Vagina (tissue), 2 donors: ENCODE data around the gene DACH1. TPM values are rescaled to one million over a fixed set of nuclear protein-coding genes. Genes with fewer than 3 reads are reported as not detected.

Source experiments
- DNase-seq, 2 donors: peaks; one replicate each; pipeline ENCODE4 v3.0.0-alpha.2; 2017; ENCODE audit errors: extremely low spot score in 2 of 2
- H3K27ac ChIP-seq: fragments of 200-600 bp; sonication (generic); one replicate; pipeline ENCODE4 v1.5.1; 2019
- H3K27me3 ChIP-seq: fragments of 200-600 bp; sonication (generic); one replicate; pipeline ENCODE4 v1.5.1; 2019
- H3K36me3 ChIP-seq, 2 donors: fragments of 200-600 bp; sonication (generic); one replicate each; pipeline ENCODE4 v1.5.1; 2017 to 2019
- H3K4me1 ChIP-seq: fragments of 200-600 bp; sonication (generic); one replicate; pipeline ENCODE4 v1.5.1; 2019
- H3K4me3 ChIP-seq, 2 donors: fragments of 200-600 bp; sonication (generic); 1 replicate in 1 of 2; 2 replicates in 1 of 2; pipeline ENCODE4 v1.5.1; 2016 to 2019
- H3K9me3 ChIP-seq: fragments of 200-600 bp; sonication (generic); one replicate; pipeline ENCODE4 v1.5.1; 2019
- POLR2A ChIP-seq, 2 donors: fragments of 450-650 bp; IDR thresholded peaks; one replicate each; pipeline ENCODE4 v1.6.1; 2017; ENCODE audit warnings: antibody characterized with exemption in 2 of 2, mild to moderate bottlenecking in 2 of 2, moderate library complexity in 2 of 2
- POLR2AphosphoS5 ChIP-seq, 2 donors: sonication (generic); formaldehyde crosslinking; IDR thresholded peaks; one replicate each; pipeline ENCODE4 v1.9.0; 2017; ENCODE audit warnings: antibody characterized with exemption in 2 of 2, mild to moderate bottlenecking in 2 of 2, low read depth in 1 of 2; ENCODE audit not compliant: insufficient read depth in 1 of 2
- intact Hi-C: fragments of 100-400 bp; cut with DNase I; formaldehyde crosslinking; loops from one replicate; pipeline ENCODE4 v1.15.1; 2023
- total RNA-seq: library from RNA; depleted of rRNA; stranded (reverse); fragments of >200 nt; gene quantifications from one replicate; pipeline ENCODE4 v1.2.3, GENCODE V29; 2016
- TF ChIP-seq, protein P1 (sequence below), 3 experiments: fragments of 450-650 bp in 2 of 3; fragments of 200-600 bp in 1 of 3; sonication (generic) in 1 of 3; IDR thresholded peaks; one replicate each; pipeline ENCODE4 v1.5.1; 2017 to 2019; ENCODE audit warnings: antibody characterized with exemption in 3 of 3, mild to moderate bottlenecking in 2 of 3, moderate library complexity in 2 of 3

The DACH1 gene
- total RNA-seq, 1 donor from 2014 or later = 7.9 TPM

DNA sequence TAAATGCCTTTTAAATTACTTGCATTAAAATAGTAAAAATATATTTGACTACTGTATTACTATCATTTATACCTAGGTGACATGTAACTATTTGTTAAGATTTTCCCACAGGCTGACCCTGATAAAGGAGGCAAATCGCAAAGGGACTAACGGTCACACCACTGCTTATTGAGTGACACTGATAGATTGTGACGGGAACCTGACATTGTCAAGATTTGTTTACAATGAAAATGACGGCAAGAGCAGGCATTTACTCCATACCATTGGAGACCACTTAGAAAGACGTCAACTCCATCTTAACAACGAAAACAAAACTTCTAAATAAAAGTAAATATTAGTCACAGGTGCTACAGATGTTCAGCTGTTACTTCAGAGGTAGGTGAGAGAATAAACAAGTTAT lies 289.0 kb downstream of the DACH1 start:
- Histone ChIP-seq H3K27ac (no peak overlapping the region), H3K4me3 (no peak overlapping the region), H3K9me3 (no peaks in the 10 kb centered on the region), H3K27me3 (no peaks in the 10 kb centered on the region), H3K36me3 (no peaks in the 10 kb centered on the region), H3K4me1 (no peaks in the 10 kb centered on the region)
- intact Hi-C loops = no loop called here
- DNase-seq = no peak
- TF ChIP-seq POLR2AphosphoS5 (IDR thresholded peaks at IDR 0.05; ENCODE audit: insufficient read depth in 1 of 2, low read depth in 1 of 2) (no peak), POLR2A (IDR thresholded peaks at IDR 0.05) (no peak)
- TF ChIP-seq, protein P1, sequence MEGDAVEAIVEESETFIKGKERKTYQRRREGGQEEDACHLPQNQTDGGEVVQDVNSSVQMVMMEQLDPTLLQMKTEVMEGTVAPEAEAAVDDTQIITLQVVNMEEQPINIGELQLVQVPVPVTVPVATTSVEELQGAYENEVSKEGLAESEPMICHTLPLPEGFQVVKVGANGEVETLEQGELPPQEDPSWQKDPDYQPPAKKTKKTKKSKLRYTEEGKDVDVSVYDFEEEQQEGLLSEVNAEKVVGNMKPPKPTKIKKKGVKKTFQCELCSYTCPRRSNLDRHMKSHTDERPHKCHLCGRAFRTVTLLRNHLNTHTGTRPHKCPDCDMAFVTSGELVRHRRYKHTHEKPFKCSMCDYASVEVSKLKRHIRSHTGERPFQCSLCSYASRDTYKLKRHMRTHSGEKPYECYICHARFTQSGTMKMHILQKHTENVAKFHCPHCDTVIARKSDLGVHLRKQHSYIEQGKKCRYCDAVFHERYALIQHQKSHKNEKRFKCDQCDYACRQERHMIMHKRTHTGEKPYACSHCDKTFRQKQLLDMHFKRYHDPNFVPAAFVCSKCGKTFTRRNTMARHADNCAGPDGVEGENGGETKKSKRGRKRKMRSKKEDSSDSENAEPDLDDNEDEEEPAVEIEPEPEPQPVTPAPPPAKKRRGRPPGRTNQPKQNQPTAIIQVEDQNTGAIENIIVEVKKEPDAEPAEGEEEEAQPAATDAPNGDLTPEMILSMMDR (IDR thresholded peaks at IDR 0.05) = no peak

DNA sequence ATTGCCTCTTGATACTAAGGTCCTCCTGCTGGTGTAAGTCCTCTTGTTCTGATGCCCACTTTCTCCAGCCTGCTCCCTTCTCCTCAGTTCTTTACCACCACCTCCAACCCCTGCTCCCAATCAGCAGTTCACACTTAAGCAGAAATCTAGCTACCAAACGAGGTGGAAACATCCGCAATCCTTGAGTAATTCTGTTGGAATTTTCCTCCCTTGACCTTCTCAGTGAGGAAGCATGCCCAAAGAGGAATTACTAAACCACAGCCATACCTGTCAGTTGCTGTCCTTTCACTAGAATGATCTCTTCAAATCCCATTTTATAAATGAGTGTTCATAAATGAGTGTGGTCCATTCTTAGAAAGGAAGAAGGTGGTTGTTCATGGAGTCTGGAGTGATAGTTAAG lies 289.9 kb downstream of the DACH1 start:
- Histone ChIP-seq H3K36me3 (no peaks in the 10 kb centered on the region), H3K9me3 (no peaks in the 10 kb centered on the region), H3K4me1 (no peaks in the 10 kb centered on the region), H3K27me3 (no peaks in the 10 kb centered on the region), H3K4me3 (no peak overlapping the region), H3K27ac (no peak overlapping the region)
- intact Hi-C loops = no loop called here
- no peak for TF ChIP-seq POLR2A (IDR thresholded peaks at IDR 0.05)
- TF ChIP-seq POLR2AphosphoS5 (IDR thresholded peaks at IDR 0.05; ENCODE audit: insufficient read depth in 1 of 2, low read depth in 1 of 2) = no peak
- TF ChIP-seq, protein P1 (IDR thresholded peaks at IDR 0.05) = no peak
- DNase-seq = no peak

DNA sequence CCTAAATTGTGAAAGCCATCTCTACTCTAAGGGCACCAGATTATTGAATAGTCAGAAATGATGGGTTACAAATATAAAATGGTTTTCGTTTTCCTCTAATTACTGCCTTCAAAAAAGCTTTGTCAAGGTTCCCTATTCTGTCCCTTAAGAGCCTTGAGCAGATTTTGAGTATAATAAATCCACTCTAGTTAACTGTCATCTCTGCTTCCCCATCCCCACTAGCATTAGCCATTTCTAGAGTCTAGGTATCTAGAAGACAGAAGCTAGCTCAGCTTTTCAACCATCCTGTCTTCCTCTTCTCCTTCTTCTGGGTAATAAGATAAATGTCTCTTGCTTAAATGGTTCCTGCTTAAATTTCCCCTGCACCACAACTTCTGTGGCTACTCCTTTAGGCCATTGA lies 290.4 kb downstream of the DACH1 start:
- intact Hi-C loops = no loop called here
- DNase-seq = no peak
- Histone ChIP-seq H3K9me3 (no peaks in the 10 kb centered on the region), H3K4me3 (no peak overlapping the region), H3K36me3 (no peaks in the 10 kb centered on the region), H3K27me3 (no peaks in the 10 kb centered on the region), H3K4me1 (no peaks in the 10 kb centered on the region), H3K27ac (no peak overlapping the region)
- TF ChIP-seq, protein P1 (IDR thresholded peaks at IDR 0.05) = no peak
- no peak for TF ChIP-seq POLR2AphosphoS5 (IDR thresholded peaks at IDR 0.05; ENCODE audit: insufficient read depth in 1 of 2, low read depth in 1 of 2)
- no peak for TF ChIP-seq POLR2A (IDR thresholded peaks at IDR 0.05)

DNA sequence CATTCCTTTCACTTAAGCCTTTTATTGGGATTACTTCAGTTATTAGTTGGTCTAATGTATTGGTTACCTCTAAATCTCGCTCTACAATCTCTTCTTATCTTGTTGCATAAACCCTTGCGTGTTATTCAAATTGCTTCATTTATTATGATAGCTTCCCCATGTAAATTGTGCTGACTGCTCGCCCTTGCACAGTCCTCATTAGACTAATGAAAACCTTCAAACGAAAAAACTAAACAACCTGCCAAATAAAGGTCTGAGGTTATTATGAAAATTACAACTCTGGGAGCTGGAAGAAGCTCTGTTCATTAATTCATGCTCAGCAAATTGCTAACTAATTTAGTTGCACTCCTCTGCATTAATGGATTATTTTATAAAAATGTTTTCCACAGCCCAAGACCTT lies 320.1 kb downstream of the DACH1 start:
- TF ChIP-seq, protein P1 (IDR thresholded peaks at IDR 0.05) = no peak
- TF ChIP-seq POLR2AphosphoS5 (IDR thresholded peaks at IDR 0.05; ENCODE audit: insufficient read depth in 1 of 2, low read depth in 1 of 2) = no peak
- TF ChIP-seq POLR2A (IDR thresholded peaks at IDR 0.05) = no peak
- no peaks in the 10 kb centered on the region for H3K4me1 ChIP-seq
- H3K4me3 ChIP-seq = no peak overlapping the region
- intact Hi-C loops = no loop called here
- H3K36me3 ChIP-seq = no peaks in the 10 kb centered on the region
- no peak for DNase-seq
- no peaks in the 10 kb centered on the region for H3K9me3 ChIP-seq
- H3K27me3 ChIP-seq = no peaks in the 10 kb centered on the region
- H3K27ac ChIP-seq = no peak overlapping the region

DNA sequence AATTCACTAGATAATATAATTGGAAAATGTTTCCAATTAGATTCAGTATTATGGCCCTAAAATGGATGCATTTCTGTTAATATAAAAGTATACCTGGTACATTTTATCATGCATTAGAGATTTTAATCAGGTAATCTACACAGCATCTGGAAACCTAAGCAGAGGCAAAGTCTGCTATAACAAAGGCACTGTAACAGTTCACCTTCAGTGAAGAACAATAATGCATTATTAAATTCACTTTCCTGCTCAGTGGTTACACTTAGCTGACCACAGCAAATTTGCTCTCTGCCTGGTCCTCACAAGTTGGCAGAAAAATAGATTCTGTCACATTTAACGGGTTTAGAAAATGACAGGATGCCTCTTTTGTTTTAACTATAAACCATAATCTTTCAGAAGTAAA lies 326.9 kb downstream of the DACH1 start:
- Histone ChIP-seq H3K9me3 (no peaks in the 10 kb centered on the region), H3K4me3 (no peak overlapping the region), H3K27me3 (no peaks in the 10 kb centered on the region), H3K36me3 (no peaks in the 10 kb centered on the region), H3K4me1 (no peaks in the 10 kb centered on the region), H3K27ac (no peak overlapping the region)
- intact Hi-C loops = no loop called here
- no peak for TF ChIP-seq POLR2A (IDR thresholded peaks at IDR 0.05)
- TF ChIP-seq, protein P1 (IDR thresholded peaks at IDR 0.05) = no peak
- TF ChIP-seq POLR2AphosphoS5 (IDR thresholded peaks at IDR 0.05; ENCODE audit: insufficient read depth in 1 of 2, low read depth in 1 of 2) = no peak
- DNase-seq = no peak
